Pancreas (tissue), 10 donors: ENCODE data around the gene JPH3. TPM values are rescaled to one million over a fixed set of nuclear protein-coding genes. Genes with fewer than 3 reads are reported as not detected.

Experiments used
- ATAC-seq, 4 donors: fragments of 200-7000 bp; cut with Tn5 transposase; one replicate each; pipeline versions ENCODE4 v1.8.0 to v1.9.1; 2020; ENCODE audit warnings: mild to moderate bottlenecking in 4 of 4, moderate library complexity in 4 of 4
- DNase-seq, 6 donors: peaks; one replicate each; pipeline ENCODE4 v3.0.0-alpha.2; 2020
- FAIRE-seq: peaks from 2 replicates; lab custom pipeline; 2012; peaks lifted over from hg19 to GRCh38; lab: Jason Lieb, UNC
- H3K27ac ChIP-seq, 4 donors: fragments of 200-600 bp; sonication (generic); 1 replicate in 3 of 4; 2 replicates in 1 of 4; pipeline versions ENCODE4 v1.5.0 to v1.8.0; 2020
- H3K27me3 ChIP-seq, 4 donors: fragments of 200-600 bp; one replicate each; pipeline ENCODE4 v1.8.0; 2021
- H3K36me3 ChIP-seq, 3 donors: fragments of 200-600 bp; sonication (generic) in 1 of 3; one replicate each; pipeline versions ENCODE4 v1.5.0 to v1.8.0; 2020 to 2021
- H3K4me1 ChIP-seq, 3 donors: fragments of 200-600 bp; one replicate each; pipeline ENCODE4 v1.8.0; 2021
- H3K4me3 ChIP-seq, 4 donors: fragments of 200-600 bp; sonication (generic) in 2 of 4; one replicate each; pipeline versions ENCODE4 v1.5.0 to v1.8.0; 2020 to 2021
- H3K9me3 ChIP-seq, 4 donors: fragments of 200-600 bp; one replicate each; pipeline ENCODE4 v1.8.0; 2021
- WGBS, 2 donors: extraction: QIAGEN DNeasy Blood & Tissue Kit; methylation state at CpG; one replicate each; pipeline ENCODE4 v1.1.7; 2013; 5-methylcytosine and 5-hydroxymethylcytosine counted together
- intact Hi-C, 3 donors: fragments of 100-400 bp; cut with DNase I; formaldehyde crosslinking; loops; one replicate each; pipeline versions ENCODE4 v1.11.1 to v1.14.2; 2022
- polyA plus RNA-seq, 2 donors: library from polyadenylated mRNA; stranded (reverse); fragments of 200-250 nt; gene quantifications; one replicate each; pipeline ENCODE4 v1.2.3, GENCODE V29; 2013
- total RNA-seq, 6 donors: library from RNA; stranded (reverse); fragmentation: NEBNext Ultra II Directional in 4 of 6; extraction: Animal tissue kit (Norgen Biotek cat#: 25700) in 4 of 6; gene quantifications; one replicate each; pipeline versions ENCODE4 v1.2.1 to v1.2.4, GENCODE V29; 2021 to 2023
- TF ChIP-seq, protein P1 (sequence below), 4 donors: fragments of 200-600 bp; sonication (generic) in 3 of 4; IDR thresholded peaks; one replicate each; pipeline versions ENCODE4 v1.5.0 to v1.8.0; 2021; ENCODE audit warnings: antibody characterized with exemption in 4 of 4
- donor health status: healthy with polysubstance abuse.
- donor health status: DM: no; HTN: no; CAD: no; lungs with moderate emphysema.
- donor health status: DM: no; HTN: no; CAD: no.
- donor health status: control.
- donor health status: control.
- donor health status: Bipolar disorder and iron deficiency.
- donor health status: DM: yes; HTN: yes; CAD: no.
- donor health status: DM: no; HTN: no; CAD: no.
- donor health status: DM: no; HTN: no; CAD: no.
- donor health status: DM: yes; HTN: yes; CAD: no.

JPH3 gene
- total and polyA plus RNA-seq, 8 donors = 0.09 to 1.9 (median 0.41) TPM

GRCh38 chr16:87583453-87584131, 18.7 kb upstream of the JPH3 start:
- TF ChIP-seq, protein P1, sequence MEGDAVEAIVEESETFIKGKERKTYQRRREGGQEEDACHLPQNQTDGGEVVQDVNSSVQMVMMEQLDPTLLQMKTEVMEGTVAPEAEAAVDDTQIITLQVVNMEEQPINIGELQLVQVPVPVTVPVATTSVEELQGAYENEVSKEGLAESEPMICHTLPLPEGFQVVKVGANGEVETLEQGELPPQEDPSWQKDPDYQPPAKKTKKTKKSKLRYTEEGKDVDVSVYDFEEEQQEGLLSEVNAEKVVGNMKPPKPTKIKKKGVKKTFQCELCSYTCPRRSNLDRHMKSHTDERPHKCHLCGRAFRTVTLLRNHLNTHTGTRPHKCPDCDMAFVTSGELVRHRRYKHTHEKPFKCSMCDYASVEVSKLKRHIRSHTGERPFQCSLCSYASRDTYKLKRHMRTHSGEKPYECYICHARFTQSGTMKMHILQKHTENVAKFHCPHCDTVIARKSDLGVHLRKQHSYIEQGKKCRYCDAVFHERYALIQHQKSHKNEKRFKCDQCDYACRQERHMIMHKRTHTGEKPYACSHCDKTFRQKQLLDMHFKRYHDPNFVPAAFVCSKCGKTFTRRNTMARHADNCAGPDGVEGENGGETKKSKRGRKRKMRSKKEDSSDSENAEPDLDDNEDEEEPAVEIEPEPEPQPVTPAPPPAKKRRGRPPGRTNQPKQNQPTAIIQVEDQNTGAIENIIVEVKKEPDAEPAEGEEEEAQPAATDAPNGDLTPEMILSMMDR (IDR thresholded peaks at IDR 0.05) = no peak
- Histone ChIP-seq H3K9me3 (no peaks in the 10 kb centered on the region), H3K27ac (no peak overlapping the region), H3K36me3 (no peaks in the 10 kb centered on the region), H3K4me1 (no peaks in the 10 kb centered on the region), H3K4me3 (no peak overlapping the region), H3K27me3 (no peaks in the 10 kb centered on the region)
- 33 to 37% methylated on average over 23 of the region's 23 CpGs for WGBS, 2 donors
- FAIRE-seq (no peak), DNase-seq (no peak), ATAC-seq (no peak)
- intact Hi-C loops = loop anchor here in 1 of 3 donors (10.0 kb wide), 1 partner anchor 181 kb away; the partner anchor contains the start of gene KLHDC4

- no peak overlapping the region for H3K27ac ChIP-seq
Measured at GRCh38 chr16:87584271-87584670, 18.0 kb upstream of the JPH3 start.

GRCh38 chr16:87584975-87585374, 17.3 kb upstream of the JPH3 start:
- ATAC-seq (no peak), FAIRE-seq (no peak), DNase-seq (peak in 1 of 6 donors; percentile 31)
- no peaks in the 10 kb centered on the region for H3K36me3 ChIP-seq
- intact Hi-C loops = loop anchor here in 1 of 3 donors (10.0 kb wide), 1 partner anchor 180 kb away; the partner anchor contains the start of gene KLHDC4
- no peak overlapping the region for H3K4me3 ChIP-seq
- WGBS, 2 donors = 70 to 80% methylated on average over 8 of the region's 8 CpGs
- no peaks in the 10 kb centered on the region for H3K27me3 ChIP-seq
- TF ChIP-seq, protein P1 (IDR thresholded peaks at IDR 0.05) = no peak
- no peak overlapping the region for H3K27ac ChIP-seq
- no peaks in the 10 kb centered on the region for H3K9me3 ChIP-seq
- H3K4me1 ChIP-seq = no peaks in the 10 kb centered on the region

More at GRCh38 chr16:87584271-87584670, 18.0 kb upstream of the JPH3 start:
- no peaks in the 10 kb centered on the region for H3K9me3 ChIP-seq
- no peaks in the 10 kb centered on the region for H3K27me3 ChIP-seq
- no peak overlapping the region for H3K4me3 ChIP-seq
- intact Hi-C loops = loop anchor here in 1 of 3 donors (10.0 kb wide), 1 partner anchor 181 kb away; the partner anchor contains the start of gene KLHDC4
- H3K36me3 ChIP-seq = no peaks in the 10 kb centered on the region
- WGBS, 2 donors = 69 to 75% methylated on average over 7 of the region's 7 CpGs
- TF ChIP-seq, protein P1 (IDR thresholded peaks at IDR 0.05) = no peak
- ATAC-seq = no peak
- H3K4me1 ChIP-seq = no peaks in the 10 kb centered on the region
- no peak for FAIRE-seq
- DNase-seq = no peak

DNA sequence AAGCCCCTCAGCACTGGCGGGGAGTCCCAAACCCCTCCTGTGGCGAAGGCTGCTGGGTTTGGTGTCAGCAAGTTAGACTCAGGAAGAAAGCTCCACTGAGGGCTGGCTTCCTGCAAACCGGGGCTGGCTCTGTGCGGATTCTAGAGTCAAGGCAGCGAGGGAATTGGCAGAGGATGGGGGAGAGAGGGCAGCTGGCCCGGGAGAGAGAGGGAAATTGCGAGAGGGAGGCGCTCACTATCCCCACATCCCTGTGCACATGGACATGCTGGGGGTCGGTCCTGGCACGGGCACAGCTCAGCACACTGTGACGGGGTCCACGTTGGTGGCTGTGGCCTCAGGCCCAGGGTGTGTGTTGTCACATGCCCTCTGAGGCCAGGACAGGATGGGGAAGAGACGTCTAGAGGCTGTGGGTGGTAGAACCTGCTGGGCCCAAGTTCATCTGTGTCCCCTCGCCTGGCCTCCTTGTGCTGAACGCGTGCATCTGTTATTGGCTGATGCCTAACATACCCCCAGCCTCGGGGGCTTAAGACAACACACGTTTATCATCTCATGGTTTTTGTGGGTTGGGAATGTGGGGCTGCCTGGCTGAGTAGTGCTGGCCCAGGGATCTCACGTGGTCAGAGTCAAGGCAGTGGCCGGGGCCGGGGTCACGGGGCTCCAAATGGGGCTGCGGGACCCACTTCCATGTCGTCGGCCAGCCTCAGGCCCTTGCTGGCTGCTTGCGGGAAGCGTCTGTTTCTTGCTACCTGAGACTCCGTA, 16.7 kb upstream of the JPH3 start:
- Histone ChIP-seq H3K9me3 (no peaks in the 10 kb centered on the region), H3K27me3 (no peaks in the 10 kb centered on the region), H3K36me3 (no peaks in the 10 kb centered on the region), H3K4me3 (no peak overlapping the region), H3K4me1 (no peaks in the 10 kb centered on the region), H3K27ac (no peak overlapping the region)
- TF ChIP-seq, protein P1 (IDR thresholded peaks at IDR 0.05) = no peak
- intact Hi-C loops = loop anchor here in 1 of 3 donors (10.0 kb wide), 1 partner anchor 179 kb away; the partner anchor contains the start of gene KLHDC4
- DNase-seq (peak in 1 of 6 donors; percentile 47), ATAC-seq (no peak), FAIRE-seq (no peak)
- WGBS, 2 donors = 36 to 46% methylated on average over 28 of the region's 28 CpGs
